ENCODE measurements around the gene CIZ1. TPM values are rescaled to one million over a fixed set of nuclear protein-coding genes. Genes with fewer than 3 reads are reported as not detected.

The CIZ1 gene
- total and polyA plus RNA-seq, 5 experiments from 2014 or later, result 7.4 to 141 (median 39.2) TPM

DNA sequence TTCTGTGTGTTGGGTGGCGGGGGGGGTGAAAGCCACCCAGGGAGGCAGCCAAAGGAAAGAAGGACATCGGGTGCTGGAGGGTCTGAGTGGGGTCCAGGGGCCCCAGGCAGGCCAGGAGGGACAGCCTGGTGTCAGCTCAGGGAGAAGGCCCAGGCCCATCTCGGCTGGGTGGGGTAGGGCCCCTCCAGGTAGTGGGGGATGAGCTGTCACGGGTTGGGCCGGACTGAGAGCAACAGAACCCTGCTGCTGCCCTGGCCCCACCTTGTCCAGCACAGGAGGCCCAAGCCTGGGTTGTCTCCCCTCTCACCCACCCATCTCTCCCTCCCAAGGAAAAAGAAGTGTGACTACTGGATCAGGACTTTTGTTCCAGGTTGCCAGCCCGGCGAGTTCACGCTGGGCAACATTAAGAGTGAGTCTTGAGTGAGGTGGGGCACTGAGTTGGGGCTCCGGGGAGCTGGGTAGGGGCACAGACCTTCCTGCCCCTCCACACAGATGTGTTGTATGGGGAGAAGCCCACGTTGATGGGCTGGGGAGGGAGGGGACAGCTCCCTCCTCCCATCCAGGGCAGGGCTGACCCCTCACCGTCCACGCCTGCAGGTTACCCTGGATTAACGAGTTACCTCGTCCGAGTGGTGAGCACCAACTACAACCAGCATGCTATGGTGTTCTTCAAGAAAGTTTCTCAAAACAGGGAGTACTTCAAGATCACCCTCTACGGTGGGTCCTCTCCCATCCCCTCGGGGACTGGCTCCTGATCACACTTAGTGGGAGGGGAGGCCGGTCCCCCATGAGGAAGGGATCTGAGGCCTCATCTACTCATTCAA, 39.9 kb downstream of the CIZ1 start:
- Mint-ChIP-seq H3K4me1 (peaks cover 0 to 14% (median 3%) of the 10 kb centered on the region in 4 donors), H3K4me3 (no peak overlapping the region), H3K27ac (peak overlapping the region in 1 of 10 donors; percentile 10), H3K27me3 (no peaks in the 10 kb centered on the region), H3K36me3 (no peaks in the 10 kb centered on the region), H3K9me3 (no peaks in the 10 kb centered on the region)
- no peak for ATAC-seq
- no peak for DNase-seq
- POLR2A ChIA-PET, result interaction anchor here (0.6 to 1.1 kb wide), 2 partner anchors 11 to 1651 kb away, joined by 3 to 4 read pairs; no protein-coding TSS in a partner anchor

DNA sequence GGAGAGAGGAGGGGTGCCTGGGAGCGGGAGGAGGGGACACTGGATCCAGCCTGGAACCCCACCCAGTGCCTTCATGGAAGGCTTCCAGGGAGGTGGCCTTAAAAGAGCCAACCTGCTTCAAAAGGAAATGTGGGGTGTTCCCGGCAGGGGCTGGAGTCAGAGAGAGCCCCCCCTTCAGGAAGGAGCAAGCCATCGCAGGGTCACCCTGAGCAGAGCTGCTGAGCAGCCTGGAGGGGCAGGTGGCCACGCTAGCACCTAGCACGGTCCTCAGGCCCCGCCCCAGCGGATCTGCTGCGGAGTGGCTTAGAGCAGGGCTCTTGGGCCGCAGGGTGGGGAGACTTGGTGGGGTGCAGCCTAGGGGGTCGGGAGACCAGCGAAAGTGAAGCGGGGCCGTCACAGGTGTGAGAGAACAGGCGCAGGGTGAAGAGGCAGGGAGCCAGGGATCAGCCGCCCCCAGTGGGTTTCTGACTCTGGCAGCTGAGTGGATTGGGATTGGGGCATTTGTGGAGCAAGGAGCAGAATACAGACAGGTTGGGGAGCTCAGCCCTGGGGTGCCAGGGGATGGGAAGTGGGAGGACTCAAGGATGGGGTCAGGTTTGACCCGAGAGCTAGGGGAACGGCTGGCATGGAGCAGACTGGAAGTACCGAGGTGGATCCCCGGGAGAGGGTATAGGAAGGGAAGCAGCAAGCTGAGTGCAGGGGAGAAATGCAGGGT, 40.6 kb downstream of the CIZ1 start:
- peaks cover 0 to 14% (median 3%) of the 10 kb centered on the region in 4 donors for H3K4me1 Mint-ChIP-seq
- no peaks in the 10 kb centered on the region for H3K36me3 Mint-ChIP-seq
- no peaks in the 10 kb centered on the region for H3K27me3 Mint-ChIP-seq
- DNase-seq (no peak), ATAC-seq (peak in 1 of 2 donors; percentile 50)
- H3K9me3 Mint-ChIP-seq, result no peaks in the 10 kb centered on the region
- peak overlapping the region in 3 of 10 donors; percentile 13 to 58 (median 56) for H3K27ac Mint-ChIP-seq
- POLR2A ChIA-PET, result no interaction called here
- no peak overlapping the region for H3K4me3 Mint-ChIP-seq

DNA sequence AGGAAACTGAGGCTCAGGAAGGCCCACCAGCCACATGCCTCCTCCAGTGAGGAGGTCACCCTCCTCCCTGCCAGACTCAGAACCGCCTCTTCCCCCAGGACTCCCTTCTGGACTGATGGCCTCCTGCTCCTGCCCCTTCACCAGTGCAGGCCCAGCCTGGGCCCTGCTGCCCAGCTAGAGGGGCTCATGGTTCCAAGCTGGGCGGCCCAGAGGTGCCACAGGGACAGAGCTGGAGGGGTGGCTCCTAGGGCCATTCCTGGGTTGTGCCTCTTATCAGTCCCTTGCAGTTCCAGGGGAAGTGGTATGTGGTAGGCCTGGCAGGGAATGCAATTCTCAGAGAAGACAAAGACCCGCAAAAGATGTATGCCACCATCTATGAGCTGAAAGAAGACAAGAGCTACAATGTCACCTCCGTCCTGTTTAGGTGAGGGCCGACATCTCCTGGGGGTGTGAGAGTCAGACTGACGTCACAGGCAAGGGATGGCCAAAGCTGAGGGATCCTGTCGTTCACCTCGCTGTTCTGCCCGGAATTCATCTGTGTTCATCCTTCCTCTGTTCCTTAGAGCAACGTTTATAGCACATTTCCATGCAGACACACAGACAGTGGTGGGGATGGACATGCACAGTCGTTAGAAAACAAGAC, 41.3 kb downstream of the CIZ1 start:
- H3K27me3 Mint-ChIP-seq, result no peaks in the 10 kb centered on the region
- H3K27ac Mint-ChIP-seq, result peak overlapping the region in 2 of 10 donors; percentile 46 to 52
- H3K4me1 Mint-ChIP-seq, result peaks cover 0 to 14% (median 3%) of the 10 kb centered on the region in 4 donors
- H3K4me3 Mint-ChIP-seq, result no peak overlapping the region
- ATAC-seq, result no peak
- no peak for DNase-seq
- POLR2A ChIA-PET, result no interaction called here
- no peaks in the 10 kb centered on the region for H3K36me3 Mint-ChIP-seq
- no peaks in the 10 kb centered on the region for H3K9me3 Mint-ChIP-seq

DNA sequence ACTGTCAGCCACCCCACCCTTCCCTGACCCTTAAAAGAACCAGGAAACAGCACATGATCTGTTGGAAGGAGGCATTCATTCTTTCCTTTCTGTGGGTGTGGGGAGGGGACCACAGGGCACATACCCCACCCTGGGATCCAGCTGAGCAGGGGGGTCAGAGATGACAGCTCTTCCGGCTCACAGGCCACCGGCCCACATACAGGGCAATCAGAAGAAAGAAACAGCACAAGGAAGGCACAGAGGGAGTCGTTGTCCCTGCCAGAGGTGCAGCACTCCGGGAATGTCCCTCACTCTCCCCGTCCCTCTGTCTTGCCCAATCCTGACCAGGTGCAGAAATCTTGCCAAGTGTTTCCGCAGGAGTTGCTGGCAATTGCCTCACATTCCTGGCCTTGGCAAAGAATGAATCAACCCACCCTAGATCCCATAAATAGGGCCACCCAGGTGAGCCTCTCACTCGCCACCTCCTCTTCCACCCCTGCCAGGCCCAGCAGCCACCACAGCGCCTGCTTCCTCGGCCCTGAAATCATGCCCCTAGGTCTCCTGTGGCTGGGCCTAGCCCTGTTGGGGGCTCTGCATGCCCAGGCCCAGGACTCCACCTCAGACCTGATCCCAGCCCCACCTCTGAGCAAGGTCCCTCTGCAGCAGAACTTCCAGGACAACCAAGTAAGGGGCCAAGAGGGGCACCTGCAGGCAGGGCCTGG, 42.2 kb downstream of the CIZ1 start, which contains the start of gene LCN2:
LCN2 (plus strand) TSS at position 453 of the 701 bp plus-strand sequence; CDS start at position 526, 73 bp downstream.
- POLR2A ChIA-PET, result no interaction called here

DNA sequence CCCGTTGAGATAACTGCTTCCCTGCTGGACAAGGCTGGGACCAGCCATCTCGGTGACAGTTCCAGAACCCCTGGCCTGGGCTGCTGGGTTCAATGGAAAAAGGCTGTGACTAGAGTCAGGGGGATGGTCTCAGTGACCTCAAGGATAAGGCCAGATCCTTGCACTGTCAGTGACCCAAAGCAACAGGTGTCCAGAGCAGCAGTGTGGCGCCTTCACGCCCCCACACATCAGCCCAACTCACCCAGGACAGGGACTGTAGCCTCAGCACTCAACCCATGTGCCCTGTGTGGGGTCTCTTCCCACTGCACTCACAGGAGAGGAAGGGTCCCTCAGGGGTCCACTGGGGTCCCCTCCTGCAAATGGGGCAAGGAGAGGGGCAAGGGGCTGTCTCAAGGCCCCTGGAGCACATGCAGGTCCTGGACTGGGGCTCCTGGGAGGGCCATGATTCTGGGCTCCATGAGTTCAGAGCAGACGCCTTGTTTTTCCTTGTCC, 42.8 kb downstream of the CIZ1 start:
- DNase-seq (no peak), ATAC-seq (no peak)
- no peaks in the 10 kb centered on the region for H3K9me3 Mint-ChIP-seq
- no peak overlapping the region for H3K27ac Mint-ChIP-seq
- no peaks in the 10 kb centered on the region for H3K27me3 Mint-ChIP-seq
- H3K4me3 Mint-ChIP-seq, result no peak overlapping the region
- POLR2A ChIA-PET, result no interaction called here
- peaks cover 1 to 17% (median 4%) of the 10 kb centered on the region in 4 donors for H3K4me1 Mint-ChIP-seq
- no peaks in the 10 kb centered on the region for H3K36me3 Mint-ChIP-seq

More for the DNA sequence above, 42.2 kb downstream of the CIZ1 start, which contains the start of gene LCN2:
- Mint-ChIP-seq H3K36me3 (no peaks in the 10 kb centered on the region), H3K27me3 (no peaks in the 10 kb centered on the region), H3K4me3 (no peak within 1 kb of the TSS), H3K9me3 (no peaks in the 10 kb centered on the region), H3K4me1 (peaks cover 0 to 14% (median 3%) of the 10 kb centered on the region in 4 donors), H3K27ac (peak within 1 kb of the TSS in 2 of 10 donors; percentile 50 to 52)
- no peak for ATAC-seq
- no peak for DNase-seq

DNA sequence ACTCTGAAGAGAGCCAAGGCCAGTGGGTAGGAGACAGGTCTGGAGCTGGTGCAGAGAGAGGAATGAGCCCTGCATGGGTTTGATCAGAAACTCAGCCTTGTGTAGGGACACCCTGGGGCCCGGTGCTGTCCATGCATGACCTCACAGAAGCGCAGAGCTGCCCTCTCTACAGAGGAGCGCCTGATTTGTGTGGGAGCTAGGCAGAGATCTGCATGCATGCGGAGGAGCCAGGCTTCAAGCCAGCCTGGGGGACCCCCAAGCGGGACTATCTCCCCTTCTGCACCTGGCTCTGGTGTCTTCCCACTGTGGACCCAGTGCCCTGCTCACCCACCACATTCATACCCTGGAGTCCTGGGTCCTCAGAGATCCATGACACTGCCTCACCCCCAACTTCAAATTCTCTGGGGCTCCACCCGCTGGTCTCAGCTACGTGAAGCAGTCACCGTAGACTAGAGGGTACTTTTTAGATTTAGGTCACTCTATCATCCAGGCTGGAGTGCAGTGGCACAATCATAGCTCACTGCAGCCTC, 44.7 kb downstream of the CIZ1 start:
- ATAC-seq (no peak), DNase-seq (peak in 1 of 10 donors; percentile 53)
- H3K9me3 Mint-ChIP-seq, result no peaks in the 10 kb centered on the region
- H3K4me1 Mint-ChIP-seq, result peaks cover 10 to 27% (median 13%) of the 10 kb centered on the region in 4 donors
- no peaks in the 10 kb centered on the region for H3K36me3 Mint-ChIP-seq
- no peak overlapping the region for H3K27ac Mint-ChIP-seq
- peak overlapping the region in 1 of 10 donors; percentile 14 for H3K4me3 Mint-ChIP-seq
- POLR2A ChIA-PET, result interaction anchor here (0.6 kb wide), 1 partner anchor 873 kb away, joined by 3 read pairs; no protein-coding TSS in a partner anchor
- no peaks in the 10 kb centered on the region for H3K27me3 Mint-ChIP-seq

DNA sequence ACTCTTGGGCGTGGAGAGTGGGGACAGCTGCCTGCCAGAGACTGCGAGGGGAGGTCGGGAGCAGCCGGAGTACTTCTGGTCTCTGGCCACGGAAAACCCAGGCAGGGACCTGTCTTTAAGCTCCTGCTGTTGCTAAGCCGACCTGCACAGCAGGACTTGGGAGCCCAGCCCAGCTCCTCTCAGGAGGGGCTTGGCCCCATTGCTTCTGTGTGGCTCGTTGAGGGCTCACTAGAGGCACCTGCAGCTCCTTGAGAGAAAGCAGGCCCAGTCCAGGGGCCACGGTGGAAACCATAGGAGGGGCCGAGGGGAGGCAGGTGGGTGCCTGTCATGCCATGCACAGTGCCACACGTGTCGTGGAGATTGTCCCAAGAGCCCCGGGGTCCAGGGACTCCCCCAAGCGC, 45.4 kb downstream of the CIZ1 start:
- no peaks in the 10 kb centered on the region for H3K36me3 Mint-ChIP-seq
- H3K4me3 Mint-ChIP-seq, result no peak overlapping the region
- H3K27me3 Mint-ChIP-seq, result no peaks in the 10 kb centered on the region
- peak overlapping the region in 1 of 10 donors; percentile 62 for H3K27ac Mint-ChIP-seq
- POLR2A ChIA-PET, result no interaction called here
- no peaks in the 10 kb centered on the region for H3K9me3 Mint-ChIP-seq
- DNase-seq (peak in 1 of 10 donors; percentile 27), ATAC-seq (no peak)
- peaks cover 10 to 24% (median 14%) of the 10 kb centered on the region in 4 donors for H3K4me1 Mint-ChIP-seq

DNA sequence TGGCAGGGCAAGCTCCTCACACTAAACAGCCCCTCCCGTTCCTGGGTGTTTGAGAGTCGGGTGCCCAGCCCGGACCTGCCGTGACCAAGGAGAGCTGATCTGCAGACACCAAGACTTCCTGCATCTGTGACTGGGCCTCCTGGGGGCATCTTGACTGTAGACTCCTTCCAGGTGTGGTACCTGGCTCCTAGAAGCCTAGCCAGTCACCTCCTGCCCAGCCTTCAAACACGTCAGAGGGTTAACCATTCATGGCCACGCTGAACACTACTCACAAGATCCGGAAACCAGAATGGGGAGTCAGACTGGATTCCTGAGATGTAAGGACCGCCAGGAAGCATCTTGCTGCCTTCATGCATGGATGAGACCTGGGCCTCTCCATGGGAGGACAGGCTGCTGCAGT, 45.8 kb downstream of the CIZ1 start:
- H3K27ac Mint-ChIP-seq, result peak overlapping the region in 2 of 10 donors; percentile 43 to 62
- H3K9me3 Mint-ChIP-seq, result no peaks in the 10 kb centered on the region
- H3K36me3 Mint-ChIP-seq, result no peaks in the 10 kb centered on the region
- H3K4me1 Mint-ChIP-seq, result peaks cover 10 to 20% (median 11%) of the 10 kb centered on the region in 4 donors
- ATAC-seq, result no peak
- DNase-seq, result peak in 1 of 10 donors; percentile 57
- no peaks in the 10 kb centered on the region for H3K27me3 Mint-ChIP-seq
- H3K4me3 Mint-ChIP-seq, result no peak overlapping the region
- POLR2A ChIA-PET, result no interaction called here

DNA sequence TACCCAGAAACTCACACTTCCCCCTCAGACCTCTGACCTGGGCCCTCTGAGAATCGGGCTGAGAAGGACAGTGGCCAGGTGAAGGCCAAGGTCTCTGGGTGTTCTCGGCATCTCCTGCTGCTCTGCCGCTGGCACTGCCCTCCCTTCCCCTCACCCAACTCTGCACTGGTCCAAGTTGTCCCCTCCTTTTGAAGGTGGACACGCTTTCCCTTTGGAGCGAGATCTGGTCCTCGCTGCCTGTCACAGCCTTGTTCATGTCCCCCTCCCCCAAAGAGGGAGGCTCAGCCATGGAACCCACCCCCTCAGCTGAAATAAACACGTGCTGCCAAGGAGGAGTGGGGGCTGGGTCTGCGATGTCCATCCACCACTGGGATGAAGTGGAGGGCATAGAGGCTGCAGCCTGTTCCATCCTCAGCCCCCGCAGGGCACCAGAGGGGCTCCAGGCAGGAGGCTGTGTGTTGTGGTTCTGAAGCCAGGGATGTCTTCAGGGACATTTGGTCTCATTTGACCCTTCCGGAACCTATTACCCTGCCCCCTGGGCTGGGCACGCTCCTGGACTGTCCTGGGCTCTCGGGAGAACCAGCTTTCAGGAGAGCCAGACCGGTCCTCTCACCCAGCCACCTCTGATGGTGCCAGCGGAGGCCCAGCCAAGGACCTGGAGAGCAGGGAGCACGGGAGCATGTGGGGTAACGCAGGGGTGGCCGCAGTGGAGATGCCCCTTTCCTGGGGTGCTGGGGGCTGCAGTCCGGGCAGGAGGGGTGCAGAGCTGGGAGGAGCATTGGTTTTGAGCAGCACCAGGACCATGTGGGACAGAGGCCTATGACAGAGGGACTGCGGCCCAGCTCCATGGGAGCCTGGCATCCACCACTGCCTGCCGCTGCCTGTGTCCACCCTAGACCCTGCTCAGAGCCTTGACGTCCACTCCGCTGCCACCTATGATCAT, 46.9 kb downstream of the CIZ1 start:
- Mint-ChIP-seq H3K27ac (no peak overlapping the region), H3K4me3 (no peak overlapping the region), H3K4me1 (peaks cover 9 to 12% (median 11%) of the 10 kb centered on the region in 4 donors), H3K27me3 (no peaks in the 10 kb centered on the region), H3K9me3 (no peaks in the 10 kb centered on the region), H3K36me3 (no peaks in the 10 kb centered on the region)
- peak in 1 of 10 donors; percentile 61 for DNase-seq
- POLR2A ChIA-PET, result no interaction called here
- ATAC-seq, result no peak

DNA sequence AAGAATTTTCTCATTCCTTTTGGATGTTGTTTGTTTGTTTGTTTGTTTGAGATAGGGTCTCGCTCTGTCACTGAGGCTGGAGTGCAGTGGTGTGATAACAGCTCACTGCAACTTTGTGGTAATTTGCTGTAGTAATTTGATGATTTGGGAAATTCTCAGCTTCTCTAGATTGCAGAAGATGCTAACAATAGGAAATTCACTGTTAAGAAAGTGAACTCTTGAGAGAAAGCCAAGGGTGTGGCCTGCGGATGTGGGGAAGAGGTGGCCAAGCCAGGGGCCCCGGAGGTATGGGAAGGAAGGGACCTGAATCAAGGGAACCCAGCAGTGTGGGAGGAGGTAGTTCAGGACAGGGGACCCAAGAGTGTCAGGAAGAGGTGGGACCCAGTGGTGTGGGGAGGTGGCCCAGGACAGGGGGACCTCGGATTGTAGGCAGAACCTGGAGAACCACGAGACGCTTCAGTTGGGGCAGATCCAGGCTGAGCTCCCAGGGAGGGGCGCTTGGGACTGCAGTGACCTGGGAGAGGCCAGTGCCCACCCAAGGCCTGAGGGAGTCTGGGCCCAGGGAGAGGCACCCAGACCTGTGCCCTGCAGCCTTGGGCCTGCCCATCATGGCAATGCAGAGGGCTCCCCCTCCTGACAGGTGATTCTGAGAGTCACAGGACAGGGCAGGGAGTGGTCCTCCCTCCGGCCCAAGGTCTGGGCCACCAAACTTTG, 47.7 kb downstream of the CIZ1 start:
- Mint-ChIP-seq H3K4me3 (no peak overlapping the region), H3K9me3 (no peaks in the 10 kb centered on the region), H3K27me3 (no peaks in the 10 kb centered on the region), H3K4me1 (peaks cover 9 to 12% (median 11%) of the 10 kb centered on the region in 4 donors), H3K27ac (peak overlapping the region in 1 of 10 donors; percentile 29), H3K36me3 (no peaks in the 10 kb centered on the region)
- ATAC-seq (no peak), DNase-seq (peak in 1 of 10 donors; percentile 47)
- POLR2A ChIA-PET, result interaction anchor here (1.2 kb wide), 1 partner anchor 15 kb away, joined by 3 read pairs; no protein-coding TSS in a partner anchor
